Measurements from ENCODE around the gene ZNF273.
A peak's percentile ranks its signal among the peaks of the same experiment; 100 is the strongest.
"Not testable (repeated sequence)": the region's sequence is repeated elsewhere in the genome, so short reads cannot be mapped to it uniquely, and the experiment has no call there.

ZNF273 gene

GRCh38 chr7:64892666-64893309 is 10.3 kb upstream of the ZNF273 start:
- Histone ChIP-seq H3K4me1 (ENCODE audit: control insufficient read depth, low read depth, low read length) (no peaks in the 10 kb centered on the region), H3K9ac (ENCODE audit: low read length) (no peak overlapping the region), H3K4me3 (ENCODE audit: low read length) (no peak overlapping the region), H3K27me3 (ENCODE audit: control insufficient read depth, insufficient read depth, low read length) (peaks cover 46% of the 10 kb centered on the region), H3K9me3 (ENCODE audit: control insufficient read depth, low read depth, low read length) (no peaks in the 10 kb centered on the region), H3K27ac (ENCODE audit: low read length) (no peak overlapping the region), H3K36me3 (ENCODE audit: control insufficient read depth, low read depth, low read length) (no peaks in the 10 kb centered on the region)

- H3K27ac ChIP-seq (ENCODE audit: low read length) = no peak overlapping the region
- H3K36me3 ChIP-seq (ENCODE audit: control insufficient read depth, low read depth, low read length) = no peaks in the 10 kb centered on the region
- H3K27me3 ChIP-seq (ENCODE audit: control insufficient read depth, insufficient read depth, low read length) = peaks cover 40% of the 10 kb centered on the region
- H3K4me1 ChIP-seq (ENCODE audit: control insufficient read depth, low read depth, low read length) = no peaks in the 10 kb centered on the region
- no peak overlapping the region for H3K4me3 ChIP-seq (ENCODE audit: low read length)
- no peak overlapping the region for H3K9ac ChIP-seq (ENCODE audit: low read length)
- no peaks in the 10 kb centered on the region for H3K9me3 ChIP-seq (ENCODE audit: control insufficient read depth, low read depth, low read length)
These were observed 9.7 kb upstream of the ZNF273 start for GRCh38 chr7:64893401-64893800.

- Histone ChIP-seq H3K4me3 (ENCODE audit: low read length) (peak overlapping the region; percentile 96), H3K9ac (ENCODE audit: low read length) (peak overlapping the region; percentile 98), H3K4me1 (ENCODE audit: control insufficient read depth, low read depth, low read length) (peaks cover 18% of the 10 kb centered on the region), H3K27ac (ENCODE audit: low read length) (peak overlapping the region; percentile 52)
- not testable (repeated sequence) for H3K27me3 ChIP-seq (ENCODE audit: control insufficient read depth, insufficient read depth, low read length); H3K36me3 ChIP-seq (ENCODE audit: control insufficient read depth, low read depth, low read length); H3K9me3 ChIP-seq (ENCODE audit: control insufficient read depth, low read depth, low read length)
These were observed 640 bp upstream of the ZNF273 start for GRCh38 chr7:64902461-64902805.

GRCh38 chr7:64904008-64904407 is 935 bp downstream of the ZNF273 start:
- Histone ChIP-seq H3K9me3 (ENCODE audit: control insufficient read depth, low read depth, low read length) (no peaks in the 10 kb centered on the region), H3K4me3 (ENCODE audit: low read length) (peak overlapping the region; percentile 96), H3K4me1 (ENCODE audit: control insufficient read depth, low read depth, low read length) (peaks cover 18% of the 10 kb centered on the region)

GRCh38 chr7:64905133-64905532 is 2.1 kb downstream of the ZNF273 start:
- H3K4me1 ChIP-seq (ENCODE audit: control insufficient read depth, low read depth, low read length) = peaks cover 18% of the 10 kb centered on the region

More at GRCh38 chr7:64904008-64904407, 935 bp downstream of the ZNF273 start:
- no peaks in the 10 kb centered on the region for H3K36me3 ChIP-seq (ENCODE audit: control insufficient read depth, low read depth, low read length)
- no peaks in the 10 kb centered on the region for H3K27me3 ChIP-seq (ENCODE audit: control insufficient read depth, insufficient read depth, low read length)
- peak overlapping the region; percentile 98 for H3K9ac ChIP-seq (ENCODE audit: low read length)
- no peak overlapping the region for H3K27ac ChIP-seq (ENCODE audit: low read length)

GRCh38 chr7:64905547-64905946 is 2.5 kb downstream of the ZNF273 start:
- H3K4me3 ChIP-seq (ENCODE audit: low read length) = peak overlapping the region; percentile 96
- H3K27ac ChIP-seq (ENCODE audit: low read length) = no peak overlapping the region
- no peaks in the 10 kb centered on the region for H3K36me3 ChIP-seq (ENCODE audit: control insufficient read depth, low read depth, low read length)
- no peak overlapping the region for H3K9ac ChIP-seq (ENCODE audit: low read length)
- peaks cover 18% of the 10 kb centered on the region for H3K4me1 ChIP-seq (ENCODE audit: control insufficient read depth, low read depth, low read length)
- no peaks in the 10 kb centered on the region for H3K9me3 ChIP-seq (ENCODE audit: control insufficient read depth, low read depth, low read length)
- no peaks in the 10 kb centered on the region for H3K27me3 ChIP-seq (ENCODE audit: control insufficient read depth, insufficient read depth, low read length)

More at GRCh38 chr7:64905133-64905532, 2.1 kb downstream of the ZNF273 start:
- no peak overlapping the region for H3K27ac ChIP-seq (ENCODE audit: low read length)
- no peaks in the 10 kb centered on the region for H3K9me3 ChIP-seq (ENCODE audit: control insufficient read depth, low read depth, low read length)
- H3K27me3 ChIP-seq (ENCODE audit: control insufficient read depth, insufficient read depth, low read length) = no peaks in the 10 kb centered on the region
- no peaks in the 10 kb centered on the region for H3K36me3 ChIP-seq (ENCODE audit: control insufficient read depth, low read depth, low read length)
- H3K4me3 ChIP-seq (ENCODE audit: low read length) = peak overlapping the region; percentile 96
- H3K9ac ChIP-seq (ENCODE audit: low read length) = no peak overlapping the region

- H3K9me3 ChIP-seq (ENCODE audit: control insufficient read depth, low read depth, low read length) = no peaks in the 10 kb centered on the region
- H3K4me3 ChIP-seq (ENCODE audit: low read length) = no peak overlapping the region
- no peak overlapping the region for H3K27ac ChIP-seq (ENCODE audit: low read length)
- peaks cover 18% of the 10 kb centered on the region for H3K4me1 ChIP-seq (ENCODE audit: control insufficient read depth, low read depth, low read length)
- H3K27me3 ChIP-seq (ENCODE audit: control insufficient read depth, insufficient read depth, low read length) = no peaks in the 10 kb centered on the region
- no peak overlapping the region for H3K9ac ChIP-seq (ENCODE audit: low read length)
- no peaks in the 10 kb centered on the region for H3K36me3 ChIP-seq (ENCODE audit: control insufficient read depth, low read depth, low read length)
These were observed 4.7 kb downstream of the ZNF273 start for GRCh38 chr7:64907641-64908326.

GRCh38 chr7:64908358-64908757 is 5.3 kb downstream of the ZNF273 start:
- Histone ChIP-seq H3K27ac (ENCODE audit: low read length) (no peak overlapping the region), H3K9me3 (ENCODE audit: control insufficient read depth, low read depth, low read length) (no peaks in the 10 kb centered on the region), H3K4me1 (ENCODE audit: control insufficient read depth, low read depth, low read length) (peaks cover 18% of the 10 kb centered on the region), H3K9ac (ENCODE audit: low read length) (no peak overlapping the region), H3K36me3 (ENCODE audit: control insufficient read depth, low read depth, low read length) (no peaks in the 10 kb centered on the region), H3K4me3 (ENCODE audit: low read length) (no peak overlapping the region), H3K27me3 (ENCODE audit: control insufficient read depth, insufficient read depth, low read length) (no peaks in the 10 kb centered on the region)

- peaks cover 11% of the 10 kb centered on the region for H3K9me3 ChIP-seq (ENCODE audit: control insufficient read depth, low read depth, low read length)
- no peaks in the 10 kb centered on the region for H3K4me1 ChIP-seq (ENCODE audit: control insufficient read depth, low read depth, low read length)
- peaks cover 12% of the 10 kb centered on the region for H3K36me3 ChIP-seq (ENCODE audit: control insufficient read depth, low read depth, low read length)
- no peaks in the 10 kb centered on the region for H3K27me3 ChIP-seq (ENCODE audit: control insufficient read depth, insufficient read depth, low read length)
- no peak overlapping the region for H3K4me3 ChIP-seq (ENCODE audit: low read length)
- no peak overlapping the region for H3K9ac ChIP-seq (ENCODE audit: low read length)
- H3K27ac ChIP-seq (ENCODE audit: low read length) = no peak overlapping the region
These were observed 11.5 kb downstream of the ZNF273 start for GRCh38 chr7:64914557-64914956.

GRCh38 chr7:64915301-64915700 is 12.2 kb downstream of the ZNF273 start:
- H3K27me3 ChIP-seq (ENCODE audit: control insufficient read depth, insufficient read depth, low read length); H3K27ac ChIP-seq (ENCODE audit: low read length); H3K4me1 ChIP-seq (ENCODE audit: control insufficient read depth, low read depth, low read length); H3K9ac ChIP-seq (ENCODE audit: low read length); H3K4me3 ChIP-seq (ENCODE audit: low read length): not testable (repeated sequence)
- Histone ChIP-seq H3K9me3 (ENCODE audit: control insufficient read depth, low read depth, low read length) (peaks cover 11% of the 10 kb centered on the region), H3K36me3 (ENCODE audit: control insufficient read depth, low read depth, low read length) (peaks cover 19% of the 10 kb centered on the region)

GRCh38 chr7:64928252-64929187 is 25.4 kb downstream of the ZNF273 start:
- not testable (repeated sequence) for H3K4me3 ChIP-seq (ENCODE audit: low read length); H3K9ac ChIP-seq (ENCODE audit: low read length); H3K27ac ChIP-seq (ENCODE audit: low read length); H3K4me1 ChIP-seq (ENCODE audit: control insufficient read depth, low read depth, low read length); H3K27me3 ChIP-seq (ENCODE audit: control insufficient read depth, insufficient read depth, low read length)
- peaks cover 34% of the 10 kb centered on the region for H3K9me3 ChIP-seq (ENCODE audit: control insufficient read depth, low read depth, low read length)
- peaks cover 34% of the 10 kb centered on the region for H3K36me3 ChIP-seq (ENCODE audit: control insufficient read depth, low read depth, low read length)
